Left renal cortex interstitium (tissue), 4 donors: ENCODE measurements around the gene CNNM3. TPM values are rescaled to one million over a fixed set of nuclear protein-coding genes. Genes with fewer than 3 reads are reported as not detected.

Source experiments
- DNase-seq, 4 donors: peaks; one replicate each; pipeline ENCODE4 v3.0.0-alpha.2; 2013; ENCODE audit warnings: low read depth in 4 of 4, low spot score in 2 of 4, missing footprints in 1 of 4
- polyA plus RNA-seq, 4 donors: library from polyadenylated mRNA; unstranded; fragments of 120-200 nt; gene quantifications; one replicate each; pipeline ENCODE4 v1.2.1, GENCODE V29; 2013; ENCODE audit not compliant: insufficient read length in 4 of 4

Gene CNNM3
- polyA plus RNA-seq, 4 donors = 26.5 to 43.5 (median 32.9) TPM

GRCh38 chr2:96816836-96817702, 1.0 kb downstream of the CNNM3 start:
- no peak for DNase-seq

GRCh38 chr2:96817882-96818281, 1.8 kb downstream of the CNNM3 start:
- no peak for DNase-seq

GRCh38 chr2:96819128-96819875, 3.2 kb downstream of the CNNM3 start:
- DNase-seq = no peak

- DNase-seq = no peak
Observed at GRCh38 chr2:96819876-96820511, 3.9 kb downstream of the CNNM3 start.

GRCh38 chr2:96821113-96821675, 5.1 kb downstream of the CNNM3 start:
- no peak for DNase-seq

GRCh38 chr2:96822786-96823185, 6.7 kb downstream of the CNNM3 start:
- no peak for DNase-seq

- DNase-seq = no peak
Observed at GRCh38 chr2:96823198-96823597, 7.1 kb downstream of the CNNM3 start.

GRCh38 chr2:96824079-96824870, 8.2 kb downstream of the CNNM3 start:
- no peak for DNase-seq

- no peak for DNase-seq
Observed at GRCh38 chr2:96825057-96825456, 9.0 kb downstream of the CNNM3 start.

- no peak for DNase-seq
Observed at GRCh38 chr2:96826546-96827278, 10.6 kb downstream of the CNNM3 start.

- DNase-seq = no peak
Observed at GRCh38 chr2:96828436-96828835, 12.4 kb downstream of the CNNM3 start.

- DNase-seq = no peak
Observed at GRCh38 chr2:96828874-96829273, 12.8 kb downstream of the CNNM3 start.

GRCh38 chr2:96830044-96830562, 14.0 kb downstream of the CNNM3 start:
- DNase-seq = no peak

GRCh38 chr2:96831679-96832078, 15.6 kb downstream of the CNNM3 start:
- DNase-seq = no peak

- no peak for DNase-seq
Observed at GRCh38 chr2:96832408-96832753, 16.3 kb downstream of the CNNM3 start.

- DNase-seq = no peak
Observed at GRCh38 chr2:96832754-96833507, 16.9 kb downstream of the CNNM3 start.

GRCh38 chr2:96835830-96836229, 19.8 kb downstream of the CNNM3 start:
- DNase-seq = no peak

- no peak for DNase-seq
Observed at GRCh38 chr2:96837575-96837974, 21.5 kb downstream of the CNNM3 start.
